AG04450 (cell line): ENCODE measurements around the gene CPT1A. TPM values are rescaled to one million over a fixed set of nuclear protein-coding genes. Genes with fewer than 3 reads are reported as not detected.
A peak's percentile ranks its signal among the peaks of the same experiment; 100 is the strongest.

ENCODE experiments used
- CTCF ChIA-PET: fragments of 300-600, 350-600 bp; formaldehyde crosslinking; extraction: SDS; loops from one replicate; lab custom pipeline; 2022; ENCODE audit warnings: antibody characterized with exemption, inconsistent platforms; lab: Charles Lee
- POLR2A ChIA-PET: fragments of 350-600 bp; formaldehyde crosslinking; extraction: SDS; loops from one replicate; lab custom pipeline; 2021; ENCODE audit warnings: antibody characterized with exemption, inconsistent platforms; lab: Yijun Ruan, JAX
- DNase-seq: peaks from one replicate; pipeline ENCODE4 v3.0.0-alpha.2; 2011; ENCODE audit warnings: low read depth, low spot score
- H3K27ac ChIP-seq: one replicate; pipeline ENCODE4 v1.5.1; 2012; ENCODE audit warnings: low read depth, low read length, control low read depth
- H3K27me3 ChIP-seq: one replicate; pipeline ENCODE4 v1.6.0; 2012; ENCODE audit warnings: low read length; ENCODE audit not compliant: control insufficient read depth, insufficient read depth
- H3K4me3 ChIP-seq: 2 replicates; pipeline ENCODE4 v1.5.1; 2011; ENCODE audit warnings: mild to moderate bottlenecking, low read depth, low read length, control low read depth
- H3K9me3 ChIP-seq: 2 replicates; pipeline ENCODE4 v1.5.1; 2012; ENCODE audit warnings: low read length; ENCODE audit not compliant: control insufficient read depth, insufficient read depth
- CTCF ChIP-seq: IDR thresholded peaks from 2 replicates; pipeline ENCODE4 v1.5.1; 2011; ENCODE audit warnings: low read depth, low read length, control low read depth, inconsistent platforms
- polyA plus RNA-seq: library from polyadenylated mRNA; depleted of rRNA; stranded (reverse); fragments of >200 nt; gene quantifications from 2 replicates; pipeline ENCODE4 v1.2.3, GENCODE V29; 2011

CPT1A gene
- polyA plus RNA-seq, 1 experiment: 12.4 TPM

DNA sequence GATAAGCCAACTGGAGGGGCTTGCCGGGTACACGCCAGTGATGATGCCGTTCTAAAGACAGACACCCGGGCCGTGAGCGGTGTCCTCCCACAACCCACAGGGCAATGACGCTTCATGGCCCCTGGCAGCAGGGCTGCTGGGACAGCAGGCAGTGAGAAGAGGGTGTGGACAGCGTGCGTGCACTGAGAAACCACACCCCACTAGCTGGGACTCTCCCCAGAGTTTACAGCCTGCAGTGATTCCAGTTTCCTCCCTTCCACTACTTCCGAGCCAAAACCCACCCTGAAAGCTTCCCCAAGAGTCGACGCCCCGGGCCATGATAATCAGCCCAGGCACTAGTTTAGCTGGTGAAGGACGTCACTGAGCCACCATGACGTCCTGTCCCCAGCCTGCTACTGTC is 29.2 kb downstream of the CPT1A start:
- no peak for DNase-seq
- no peak for TF ChIP-seq CTCF
- no peak overlapping the region for H3K4me3 ChIP-seq
- ChIA-PET POLR2A (no interaction called here), CTCF (no interaction called here)
- no peaks in the 10 kb centered on the region for H3K27me3 ChIP-seq
- peaks cover 2% of the 10 kb centered on the region; the same call in 1 of the 2 replicates for H3K9me3 ChIP-seq
- H3K27ac ChIP-seq: no peak overlapping the region

GRCh38 chr11:68810164-68810563 is 31.6 kb downstream of the CPT1A start:
- H3K27ac ChIP-seq: no peak overlapping the region
- H3K27me3 ChIP-seq: no peaks in the 10 kb centered on the region
- CTCF ChIA-PET: no interaction called here
- no peak for TF ChIP-seq CTCF
- no peak overlapping the region for H3K4me3 ChIP-seq
- peaks cover 4% of the 10 kb centered on the region; the same call in 1 of the 2 replicates for H3K9me3 ChIP-seq
- POLR2A ChIA-PET: no interaction called here
- DNase-seq: no peak

- no peak for TF ChIP-seq CTCF
- POLR2A ChIA-PET: no interaction called here
- H3K9me3 ChIP-seq: peaks cover 4% of the 10 kb centered on the region; the same call in 1 of the 2 replicates
- no peaks in the 10 kb centered on the region for H3K27me3 ChIP-seq
- DNase-seq: no peak
- H3K4me3 ChIP-seq: no peak overlapping the region
- no peak overlapping the region for H3K27ac ChIP-seq
- CTCF ChIA-PET: interaction anchor here (0.8 kb wide), 1 partner anchor 9 kb away, joined by 4 read pairs; no protein-coding TSS in a partner anchor
These were observed 32.2 kb downstream of the CPT1A start for GRCh38 chr11:68809506-68809905.

DNA sequence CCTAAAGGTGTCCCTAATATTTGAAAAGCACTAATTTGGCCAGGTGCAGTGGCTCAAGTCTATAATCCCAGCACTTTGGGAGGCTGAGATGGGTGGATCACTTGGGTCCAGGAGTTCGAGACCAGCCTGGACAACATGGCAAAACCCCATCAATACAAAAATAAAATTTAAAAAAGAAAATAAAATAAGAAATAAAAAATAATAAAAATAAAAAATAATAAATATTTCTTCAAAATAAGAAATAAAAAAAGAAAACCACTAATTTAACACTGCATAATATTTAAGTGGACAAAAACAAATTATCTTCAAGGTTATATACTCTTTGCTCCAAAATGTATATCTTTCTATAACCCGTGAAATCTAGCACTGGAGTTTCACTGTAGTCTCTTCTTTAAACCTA is 32.9 kb downstream of the CPT1A start:
- TF ChIP-seq CTCF: no peak
- H3K27ac ChIP-seq: no peak overlapping the region
- CTCF ChIA-PET: interaction anchor here (0.7 to 3.5 kb wide), 3 partner anchors 9 to 279 kb away, joined by 3 to 19 read pairs (median 4); no protein-coding TSS in a partner anchor
- peaks cover 4% of the 10 kb centered on the region; the same call in 1 of the 2 replicates for H3K9me3 ChIP-seq
- no peaks in the 10 kb centered on the region for H3K27me3 ChIP-seq
- POLR2A ChIA-PET: no interaction called here
- H3K4me3 ChIP-seq: no peak overlapping the region
- DNase-seq: no peak

DNA sequence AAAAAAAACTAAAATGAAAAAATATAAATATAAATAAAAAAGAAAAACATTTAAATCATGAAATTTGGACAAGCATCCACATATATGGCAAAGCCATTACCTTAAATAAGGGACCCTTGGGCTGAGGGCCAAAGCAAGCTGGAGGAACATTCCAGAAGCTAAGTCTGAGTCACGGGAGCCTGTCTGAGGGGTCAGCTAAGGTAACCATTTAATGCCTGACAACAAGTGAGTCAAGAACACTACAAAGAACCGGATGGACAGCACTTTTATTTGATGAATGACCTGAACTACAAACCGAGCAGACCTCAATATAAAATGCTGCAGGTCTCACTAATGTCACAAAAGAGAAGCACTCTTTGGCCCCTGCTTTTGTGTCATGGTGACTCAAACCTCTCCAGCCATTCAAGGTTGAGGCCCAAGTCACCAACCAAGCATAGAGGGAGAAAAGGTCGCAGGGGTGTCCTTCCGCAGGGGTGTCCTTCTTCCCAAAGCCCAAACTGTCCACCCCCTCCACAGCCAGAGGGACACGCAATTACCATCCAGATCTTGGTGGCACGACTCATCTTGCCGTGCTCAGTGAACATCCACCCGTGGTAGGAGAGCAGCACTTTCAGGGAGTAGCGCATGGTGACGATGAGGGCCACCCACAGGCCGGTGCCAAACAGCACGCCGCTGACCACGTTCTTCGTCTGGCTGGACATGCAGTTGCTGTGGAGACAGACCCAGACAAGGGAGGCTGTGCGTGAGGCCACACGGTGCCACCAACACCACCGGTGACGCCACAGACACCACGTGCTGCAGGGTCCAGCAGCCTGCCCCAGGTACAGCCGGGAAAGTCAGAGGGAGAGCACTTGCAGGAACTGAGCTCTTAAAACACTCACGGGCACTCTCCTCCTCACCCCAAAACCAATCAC is 34.5 kb downstream of the CPT1A start:
- POLR2A ChIA-PET: interaction anchor here (0.7 kb wide), 1 partner anchor 92 kb away, joined by 5 read pairs; no protein-coding TSS in a partner anchor
- CTCF ChIA-PET: interaction anchor here (0.6 to 3.5 kb wide), 3 partner anchors 9 to 24 kb away, joined by 3 to 19 read pairs (median 5); no protein-coding TSS in a partner anchor
- no peak overlapping the region for H3K4me3 ChIP-seq
- H3K27me3 ChIP-seq: no peaks in the 10 kb centered on the region
- peak overlapping the region; percentile 52 for H3K27ac ChIP-seq
- TF ChIP-seq CTCF: no peak
- peak; percentile 29 for DNase-seq
- H3K9me3 ChIP-seq: peaks cover 4% of the 10 kb centered on the region; the same call in 1 of the 2 replicates
